Measurements from ENCODE around the gene RNF182.
"Not testable (repeated sequence)": the region's sequence is repeated elsewhere in the genome, so short reads cannot be mapped to it uniquely, and the experiment has no call there.

Gene RNF182

GRCh38 chr6:13924146-13924948, 405 bp upstream of the RNF182 start:
- TF ChIP-seq PAX5 (IDR thresholded peaks at IDR 0.05; ENCODE audit: insufficient read depth, low read length, severe bottlenecking) (no peak), SPI1 (IDR thresholded peaks at IDR 0.05; ENCODE audit: low read depth, low read length) (no peak), TAF1 (IDR thresholded peaks at IDR 0.05; ENCODE audit: low read depth, low read length) (no peak), POLR2AphosphoS5 (IDR thresholded peaks at IDR 0.05; ENCODE audit: low read depth, low read length) (no peak), POLR2A (IDR thresholded peaks at IDR 0.05; ENCODE audit: low read depth, low read length) (no peak), POU2F2 (IDR thresholded peaks at IDR 0.05; ENCODE audit: low read depth, low read length) (no peak)
- no peak for FAIRE-seq
- DNase-seq (ENCODE audit: insufficient read length, low spot score), result no peak

- DNase-seq (ENCODE audit: insufficient read length, low spot score), result no peak
- TF ChIP-seq TAF1 (IDR thresholded peaks at IDR 0.05; ENCODE audit: low read depth, low read length) (no peak), SPI1 (IDR thresholded peaks at IDR 0.05; ENCODE audit: low read depth, low read length) (no peak), POU2F2 (IDR thresholded peaks at IDR 0.05; ENCODE audit: low read depth, low read length) (no peak), POLR2A (IDR thresholded peaks at IDR 0.05; ENCODE audit: low read depth, low read length) (no peak)
- no peak for FAIRE-seq
Observed at GRCh38 chr6:13926378-13926777, 1.6 kb downstream of the RNF182 start.

DNA sequence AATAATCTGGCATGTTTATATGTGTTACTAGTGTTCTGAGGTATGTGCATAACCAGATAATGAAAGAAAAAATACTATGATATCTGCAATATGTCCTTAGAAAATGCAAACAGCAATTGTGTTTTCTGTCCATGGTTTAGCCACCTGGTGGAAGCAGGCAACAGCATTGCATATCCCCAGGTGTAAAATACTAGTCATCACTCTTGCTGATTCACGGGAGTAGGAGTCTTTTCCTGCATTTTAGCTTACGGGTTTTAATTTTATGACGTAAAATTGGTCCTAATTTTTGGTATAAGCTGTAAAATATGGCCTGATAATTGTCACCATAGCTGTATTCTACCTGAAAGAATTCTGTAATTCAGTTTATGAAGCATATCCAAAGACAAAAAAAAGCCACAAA, 2.5 kb downstream of the RNF182 start:
- no peak for DNase-seq (ENCODE audit: insufficient read length, low spot score)
- no peak for FAIRE-seq
- TF ChIP-seq TAF1 (IDR thresholded peaks at IDR 0.05; ENCODE audit: low read depth, low read length), result no peak
- no peak for TF ChIP-seq PAX5 (IDR thresholded peaks at IDR 0.05; ENCODE audit: insufficient read depth, low read length, severe bottlenecking)
- no peak for TF ChIP-seq POLR2AphosphoS5 (IDR thresholded peaks at IDR 0.05; ENCODE audit: low read depth, low read length)
- TF ChIP-seq SPI1 (IDR thresholded peaks at IDR 0.05; ENCODE audit: low read depth, low read length), result no peak

- DNase-seq (ENCODE audit: insufficient read length, low spot score) (no peak), FAIRE-seq (no peak)
- TF ChIP-seq PAX5 (IDR thresholded peaks at IDR 0.05; ENCODE audit: insufficient read depth, low read length, severe bottlenecking) (no peak), TAF1 (IDR thresholded peaks at IDR 0.05; ENCODE audit: low read depth, low read length) (no peak), POLR2AphosphoS5 (IDR thresholded peaks at IDR 0.05; ENCODE audit: low read depth, low read length) (no peak), POU2F2 (IDR thresholded peaks at IDR 0.05; ENCODE audit: low read depth, low read length) (no peak), SPI1 (IDR thresholded peaks at IDR 0.05; ENCODE audit: low read depth, low read length) (no peak), POLR2A (IDR thresholded peaks at IDR 0.05; ENCODE audit: low read depth, low read length) (no peak)
Observed at GRCh38 chr6:13929196-13929595, 4.4 kb downstream of the RNF182 start.

DNA sequence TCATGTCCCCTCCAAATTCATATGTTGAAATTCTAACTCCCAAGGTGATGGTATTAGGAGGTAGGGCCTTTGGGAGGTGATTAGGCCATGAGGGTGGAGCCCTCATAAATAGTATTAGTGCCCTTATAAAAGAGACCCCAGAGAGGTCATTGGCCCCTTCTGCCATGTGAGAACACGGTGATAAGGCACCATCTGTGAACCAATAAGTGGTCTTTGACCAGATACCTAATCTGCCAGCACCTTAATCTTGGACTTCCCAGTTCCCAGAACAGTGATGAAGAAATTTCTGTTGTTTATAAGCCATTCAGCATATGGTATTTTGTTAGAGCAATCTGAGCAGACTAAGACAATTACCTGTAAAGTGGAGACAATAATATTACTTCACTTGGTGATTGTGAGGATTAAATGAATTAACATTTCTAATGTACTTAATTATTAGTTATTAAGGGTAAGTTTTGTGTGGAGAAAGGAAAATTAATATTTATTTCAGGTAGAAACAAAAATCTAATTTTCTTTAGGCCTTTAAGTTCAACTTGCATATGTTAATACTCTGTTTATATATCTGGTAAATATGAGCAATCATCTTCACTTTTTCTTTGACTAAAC, 7.1 kb downstream of the RNF182 start:
- TF ChIP-seq POLR2AphosphoS5 (IDR thresholded peaks at IDR 0.05; ENCODE audit: low read depth, low read length) (no peak), POLR2A (IDR thresholded peaks at IDR 0.05; ENCODE audit: low read depth, low read length) (no peak), TAF1 (IDR thresholded peaks at IDR 0.05; ENCODE audit: low read depth, low read length) (no peak), POU2F2 (IDR thresholded peaks at IDR 0.05; ENCODE audit: low read depth, low read length) (no peak), PAX5 (IDR thresholded peaks at IDR 0.05; ENCODE audit: insufficient read depth, low read length, severe bottlenecking) (no peak), SPI1 (IDR thresholded peaks at IDR 0.05; ENCODE audit: low read depth, low read length) (no peak)
- FAIRE-seq, result no peak

GRCh38 chr6:13932785-13933184, 8.0 kb downstream of the RNF182 start:
- DNase-seq (ENCODE audit: insufficient read length, low spot score), result no peak
- FAIRE-seq, result no peak
- TF ChIP-seq SPI1 (IDR thresholded peaks at IDR 0.05; ENCODE audit: low read depth, low read length), result no peak
- TF ChIP-seq POLR2A (IDR thresholded peaks at IDR 0.05; ENCODE audit: low read depth, low read length), result no peak
- no peak for TF ChIP-seq POU2F2 (IDR thresholded peaks at IDR 0.05; ENCODE audit: low read depth, low read length)
- TF ChIP-seq PAX5 (IDR thresholded peaks at IDR 0.05; ENCODE audit: insufficient read depth, low read length, severe bottlenecking), result no peak
- no peak for TF ChIP-seq POLR2AphosphoS5 (IDR thresholded peaks at IDR 0.05; ENCODE audit: low read depth, low read length)
- TF ChIP-seq TAF1 (IDR thresholded peaks at IDR 0.05; ENCODE audit: low read depth, low read length), result no peak

More for the DNA sequence above, 7.1 kb downstream of the RNF182 start:
- DNase-seq (ENCODE audit: insufficient read length, low spot score), result no peak

DNA sequence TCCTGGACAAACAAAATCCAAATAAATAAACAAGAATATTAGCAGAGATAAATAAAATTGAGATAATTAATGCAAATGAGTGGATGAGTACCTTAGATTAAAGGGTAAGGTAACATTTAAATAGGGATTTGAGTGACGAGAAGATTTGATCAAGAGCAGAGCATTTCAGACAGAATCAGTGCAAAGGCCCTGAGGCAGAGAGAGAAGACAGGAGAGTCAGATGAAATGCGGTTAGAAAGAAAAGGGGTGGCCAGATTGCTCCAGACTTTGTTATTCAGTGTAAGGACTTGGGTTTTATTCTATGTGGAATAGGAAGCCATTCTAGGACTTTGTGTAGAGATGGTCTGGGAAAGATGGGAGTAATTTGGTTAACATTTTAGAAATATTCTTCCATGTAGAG, 10.0 kb downstream of the RNF182 start:
- no peak for TF ChIP-seq POU2F2 (IDR thresholded peaks at IDR 0.05; ENCODE audit: low read depth, low read length)
- no peak for TF ChIP-seq POLR2AphosphoS5 (IDR thresholded peaks at IDR 0.05; ENCODE audit: low read depth, low read length)
- TF ChIP-seq SPI1 (IDR thresholded peaks at IDR 0.05; ENCODE audit: low read depth, low read length), result no peak
- TF ChIP-seq PAX5 (IDR thresholded peaks at IDR 0.05; ENCODE audit: insufficient read depth, low read length, severe bottlenecking), result no peak
- TF ChIP-seq POLR2A (IDR thresholded peaks at IDR 0.05; ENCODE audit: low read depth, low read length), result no peak
- no peak for TF ChIP-seq TAF1 (IDR thresholded peaks at IDR 0.05; ENCODE audit: low read depth, low read length)
- DNase-seq (ENCODE audit: insufficient read length, low spot score), result no peak
- FAIRE-seq, result no peak

DNA sequence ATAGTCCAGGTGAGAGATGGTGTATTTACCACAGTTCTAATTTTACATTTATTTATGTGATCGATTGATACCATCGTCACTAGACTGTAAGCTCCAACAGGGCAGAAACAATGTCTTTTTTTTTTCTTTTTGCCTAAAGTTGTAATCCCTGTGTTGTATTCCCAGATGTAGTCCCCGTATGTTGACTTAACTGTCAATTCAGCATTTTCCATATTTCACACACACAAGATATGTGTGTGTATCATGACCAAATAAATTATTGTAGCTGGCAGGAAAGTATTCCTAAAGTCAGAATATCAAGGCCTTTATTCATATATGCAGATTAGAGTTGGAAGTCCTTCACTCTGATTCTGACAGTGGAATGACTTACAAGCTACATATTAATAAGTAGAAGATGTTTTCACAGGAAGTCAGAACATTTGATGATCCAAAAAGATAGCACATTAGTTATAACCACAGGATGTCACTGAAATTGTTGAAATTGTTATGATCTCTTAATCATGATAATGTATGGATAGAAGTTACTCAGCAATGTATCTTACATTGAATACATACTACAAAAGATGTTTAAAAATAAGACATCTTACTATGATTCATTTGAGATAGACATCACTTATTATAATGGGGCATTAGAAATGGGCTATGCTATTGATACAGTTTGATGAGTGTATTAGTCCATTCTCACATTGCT, 10.6 kb downstream of the RNF182 start:
- TF ChIP-seq POU2F2 (IDR thresholded peaks at IDR 0.05; ENCODE audit: low read depth, low read length) (no peak), SPI1 (IDR thresholded peaks at IDR 0.05; ENCODE audit: low read depth, low read length) (no peak), TAF1 (IDR thresholded peaks at IDR 0.05; ENCODE audit: low read depth, low read length) (no peak), POLR2A (IDR thresholded peaks at IDR 0.05; ENCODE audit: low read depth, low read length) (no peak), POLR2AphosphoS5 (IDR thresholded peaks at IDR 0.05; ENCODE audit: low read depth, low read length) (no peak)
- no peak for FAIRE-seq

GRCh38 chr6:13935881-13936261, 11.1 kb downstream of the RNF182 start:
- not testable (repeated sequence) for DNase-seq (ENCODE audit: insufficient read length, low spot score); FAIRE-seq

More for the DNA sequence above, 10.6 kb downstream of the RNF182 start:
- DNase-seq (ENCODE audit: insufficient read length, low spot score), result no peak

All from GM12891 (cell line).